SKM-1 (cell line): ENCODE results near the gene CREB3L1.

Source experiments
- DNase-seq: peaks from one replicate; lab custom pipeline; 2025; ENCODE audit not compliant: unreplicated experiment; lab: John Stamatoyannopoulos, UW

The CREB3L1 gene

DNA sequence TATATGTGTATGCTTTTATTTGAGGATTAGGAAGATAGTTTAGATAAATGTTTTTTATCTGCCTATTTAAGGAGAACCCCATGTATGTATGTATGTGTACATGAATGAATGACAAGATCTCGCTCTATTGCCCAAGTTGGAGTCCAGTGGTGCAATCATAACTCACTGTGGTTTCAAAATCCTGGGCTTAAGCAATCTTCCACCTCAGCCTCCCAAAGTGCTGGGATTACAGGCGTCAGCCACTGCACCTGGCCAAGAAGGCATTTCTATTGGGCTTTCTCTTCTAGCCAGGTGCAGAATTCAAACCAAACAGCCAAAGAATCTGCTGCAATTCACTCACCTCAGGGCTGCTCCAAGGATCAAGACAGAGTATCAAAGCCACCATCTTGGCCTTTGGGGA, 44.3 kb downstream of the CREB3L1 start:
- DNase-seq, result peak; percentile 73

DNA sequence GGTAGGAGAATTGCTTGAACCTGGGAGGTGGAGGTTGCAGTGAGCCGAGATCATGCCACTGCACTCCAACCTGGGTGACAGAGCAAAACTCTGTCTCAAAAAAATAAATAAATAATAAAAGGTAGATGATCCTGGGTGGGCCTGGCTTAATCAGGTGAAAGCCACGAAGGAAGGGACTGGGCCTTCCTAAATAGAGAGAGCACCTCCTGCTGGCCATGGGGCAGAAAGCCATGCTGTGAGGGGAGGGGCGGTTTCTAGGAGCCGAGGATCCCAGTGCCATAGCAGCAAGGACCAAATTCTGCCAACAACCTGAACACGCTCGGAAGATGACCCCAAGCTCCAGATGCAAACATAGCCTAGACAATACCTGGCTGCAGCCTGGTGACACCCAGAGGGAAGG, 45.3 kb downstream of the CREB3L1 start:
- DNase-seq, result no peak

DNA sequence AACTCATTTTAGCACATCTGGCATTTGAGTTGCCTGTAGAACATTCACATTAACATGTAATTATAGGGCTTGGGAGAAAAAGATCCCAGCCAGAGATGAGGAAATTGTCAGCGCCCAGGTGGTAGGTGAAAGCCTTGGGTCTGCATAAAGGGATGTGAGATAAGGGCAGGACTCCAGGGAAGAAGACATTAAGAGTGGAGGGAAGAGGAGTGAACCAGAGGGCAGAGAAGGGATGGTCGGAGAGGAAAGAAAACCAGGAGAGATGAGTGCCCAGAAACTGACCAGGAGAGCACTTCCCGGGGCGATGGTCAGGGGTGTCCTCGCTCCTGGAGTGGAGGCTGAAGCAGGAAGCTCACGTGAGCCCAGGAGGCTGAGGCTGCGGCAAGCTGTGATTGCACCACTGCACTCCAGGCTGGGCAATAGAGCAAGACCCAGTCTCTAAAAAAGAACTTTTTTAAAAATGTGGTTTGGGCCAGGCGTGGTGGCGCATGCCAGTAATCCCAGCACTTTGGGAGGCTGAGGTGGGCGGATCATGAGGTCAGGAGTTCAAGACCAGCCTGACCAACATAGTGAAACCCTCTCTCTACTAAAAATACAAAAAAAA, 49.5 kb downstream of the CREB3L1 start:
- no peak for DNase-seq

DNA sequence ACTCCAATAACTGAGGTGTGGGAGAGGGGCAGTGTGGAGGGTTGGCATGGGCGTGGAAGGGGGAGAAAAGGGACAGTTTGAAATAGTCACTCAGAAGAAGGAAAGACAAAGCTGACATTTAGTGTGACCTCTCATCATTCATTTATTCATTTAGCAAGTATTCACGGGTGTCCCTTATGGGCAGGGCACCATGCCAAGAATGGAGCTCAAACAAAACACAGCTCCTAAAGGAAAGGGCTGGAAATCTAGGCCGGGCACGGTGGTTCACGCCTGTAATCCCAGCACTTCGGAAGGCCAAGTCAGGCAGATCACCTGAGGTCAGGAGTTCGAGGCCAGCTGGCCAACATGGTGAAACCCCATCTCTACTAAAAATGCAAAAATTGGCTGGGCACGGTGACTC, 50.4 kb downstream of the CREB3L1 start:
- no peak for DNase-seq

DNA sequence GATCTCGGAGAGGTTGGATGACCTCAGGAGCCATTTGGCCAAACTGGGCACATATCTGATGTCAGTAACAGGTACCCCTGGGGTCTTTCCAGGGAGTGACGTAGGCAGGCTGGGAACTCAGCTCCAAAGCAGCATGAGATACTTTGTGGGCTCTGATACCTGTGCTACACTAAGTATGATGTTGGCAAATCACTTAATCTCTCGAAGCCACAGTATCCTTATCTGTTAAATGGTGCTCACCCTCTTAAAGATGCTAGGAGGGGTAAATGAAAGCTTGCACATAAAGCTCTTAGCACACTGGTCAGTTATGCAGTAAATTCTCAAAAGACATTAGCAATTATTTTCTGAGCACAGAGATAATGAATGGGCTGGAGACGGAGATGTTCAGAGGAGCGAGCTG, 52.7 kb downstream of the CREB3L1 start:
- no peak for DNase-seq

DNA sequence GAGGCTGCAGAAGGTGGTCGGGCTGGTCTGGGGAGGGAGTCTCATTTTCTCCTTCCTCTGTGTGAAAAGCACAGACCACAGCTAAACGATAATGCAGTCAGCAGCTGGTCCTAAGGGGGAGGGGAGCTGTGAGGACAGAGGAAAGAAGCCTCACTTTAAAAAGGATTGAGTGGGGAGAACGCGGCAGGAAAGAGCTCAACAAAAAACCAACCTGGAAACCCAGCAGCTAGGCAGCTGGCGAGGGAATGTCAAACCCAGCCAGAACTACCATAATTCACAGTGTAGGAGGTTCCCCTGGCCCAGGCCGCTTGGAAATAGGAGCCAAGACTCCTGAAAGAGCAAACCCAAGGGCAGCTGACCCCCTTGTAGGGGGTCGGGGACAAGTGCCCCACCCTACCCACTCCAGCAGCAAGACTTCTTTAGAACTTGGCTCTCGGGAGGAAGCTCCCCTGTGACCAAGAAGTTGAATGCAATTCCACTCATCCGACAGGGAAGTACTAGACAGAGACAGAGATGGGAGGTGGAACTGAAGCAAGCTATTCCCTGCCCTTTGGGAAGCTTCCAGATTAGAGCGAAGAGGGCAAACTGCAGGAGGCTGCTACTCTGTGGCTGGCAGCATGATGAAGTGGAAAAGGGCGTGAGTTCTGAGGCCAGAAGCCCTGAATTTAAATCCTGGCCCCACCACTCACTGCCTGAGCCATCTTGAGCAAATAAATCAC, 53.3 kb downstream of the CREB3L1 start:
- DNase-seq, result no peak

DNA sequence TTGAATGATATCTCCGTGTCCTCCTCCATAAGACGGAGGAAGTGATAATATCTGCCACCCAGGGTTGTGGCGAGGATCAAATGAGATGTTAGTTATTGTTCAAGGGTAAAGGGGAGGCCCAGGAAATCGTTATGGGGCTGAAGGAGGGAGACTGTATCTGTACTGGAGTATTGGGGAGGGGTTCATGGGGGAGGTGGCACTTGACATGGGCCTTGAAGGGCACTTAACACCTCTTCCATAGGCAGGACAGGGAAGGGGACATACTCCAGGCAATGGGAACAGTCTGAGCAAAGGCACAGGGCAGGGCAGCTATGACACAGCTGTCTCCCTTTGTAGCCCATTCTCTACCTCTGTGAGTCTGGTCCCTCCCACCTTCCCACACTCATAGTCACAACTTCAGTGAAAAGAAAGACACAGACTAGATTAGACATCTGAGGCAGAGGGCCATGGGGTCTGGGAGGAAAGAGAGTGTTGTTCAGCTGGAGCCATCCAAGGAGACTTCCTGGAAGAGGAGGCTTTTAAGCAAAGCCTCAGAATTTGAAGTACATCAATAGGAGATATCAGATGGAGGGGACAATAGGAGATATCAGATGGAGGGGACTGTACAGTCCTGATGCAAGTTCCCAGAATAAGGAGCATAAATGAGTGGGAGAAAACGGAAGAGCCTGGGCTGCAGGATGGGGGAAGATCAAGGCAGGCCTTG, 54.0 kb downstream of the CREB3L1 start:
- no peak for DNase-seq

DNA sequence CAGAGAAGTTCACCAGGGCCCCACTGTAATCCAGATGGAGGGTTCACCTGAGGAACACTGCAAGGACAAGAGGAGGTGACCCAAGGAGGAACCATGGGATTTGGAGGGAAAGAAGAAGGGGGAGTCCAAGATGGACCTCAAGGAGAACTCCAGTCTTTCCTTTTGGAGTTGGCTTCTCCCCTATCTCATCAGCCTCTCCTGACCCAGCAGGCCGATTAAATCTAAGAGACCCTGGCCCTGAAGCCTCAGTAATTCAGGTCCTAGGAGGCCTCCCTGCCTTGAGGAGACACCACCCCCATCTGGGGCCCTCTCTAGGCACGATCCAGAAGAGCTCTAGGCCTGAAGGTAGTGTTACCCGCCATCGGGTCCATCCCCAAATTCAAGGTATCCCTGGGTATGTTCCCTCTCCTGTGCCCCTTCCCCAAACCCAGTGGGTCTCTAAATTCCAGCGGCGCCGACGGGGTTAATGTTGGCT, 54.7 kb downstream of the CREB3L1 start:
- DNase-seq, result no peak

DNA sequence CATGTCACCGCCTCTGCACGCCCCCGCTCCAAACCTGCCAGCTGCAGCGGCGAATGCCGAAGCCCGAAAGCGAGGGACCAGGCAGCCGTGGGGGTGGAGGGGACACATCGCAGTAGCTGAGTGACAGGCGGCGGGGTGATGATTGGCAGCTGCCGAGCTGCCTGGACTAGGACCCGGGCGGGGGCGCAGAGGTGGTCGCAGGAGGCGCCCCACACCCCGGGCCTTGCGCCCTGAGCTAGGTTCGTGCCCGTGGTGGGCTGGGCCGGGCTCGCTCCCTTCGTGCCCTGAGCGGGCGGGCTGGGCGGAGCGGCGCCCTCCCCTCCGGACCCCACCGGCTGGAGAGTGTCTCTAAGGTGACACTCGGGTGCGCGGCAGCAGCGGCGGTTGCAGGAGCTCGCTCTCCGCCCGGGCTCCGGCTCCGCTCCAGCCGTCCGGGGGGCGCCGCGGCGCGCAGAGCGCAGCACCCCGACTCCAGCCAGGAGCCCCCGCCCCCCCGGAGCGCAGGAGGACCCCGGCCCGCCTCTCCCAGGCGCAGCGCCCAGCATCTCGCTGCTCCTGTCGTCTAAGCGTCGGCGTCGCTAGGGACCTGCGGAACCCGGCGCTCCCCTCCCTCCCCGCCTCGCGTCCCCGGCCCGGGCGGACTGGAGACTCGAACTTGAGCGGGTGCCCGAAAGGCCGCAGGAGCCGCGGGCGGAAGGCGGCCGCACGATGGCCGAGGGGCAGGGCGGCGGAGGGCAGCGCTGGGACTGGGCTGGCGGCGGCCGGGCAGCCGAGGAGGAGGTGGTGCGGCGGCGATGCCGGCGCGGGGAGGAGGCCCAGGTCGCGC, 55.3 kb downstream of the CREB3L1 start:
- no peak for DNase-seq

DNA sequence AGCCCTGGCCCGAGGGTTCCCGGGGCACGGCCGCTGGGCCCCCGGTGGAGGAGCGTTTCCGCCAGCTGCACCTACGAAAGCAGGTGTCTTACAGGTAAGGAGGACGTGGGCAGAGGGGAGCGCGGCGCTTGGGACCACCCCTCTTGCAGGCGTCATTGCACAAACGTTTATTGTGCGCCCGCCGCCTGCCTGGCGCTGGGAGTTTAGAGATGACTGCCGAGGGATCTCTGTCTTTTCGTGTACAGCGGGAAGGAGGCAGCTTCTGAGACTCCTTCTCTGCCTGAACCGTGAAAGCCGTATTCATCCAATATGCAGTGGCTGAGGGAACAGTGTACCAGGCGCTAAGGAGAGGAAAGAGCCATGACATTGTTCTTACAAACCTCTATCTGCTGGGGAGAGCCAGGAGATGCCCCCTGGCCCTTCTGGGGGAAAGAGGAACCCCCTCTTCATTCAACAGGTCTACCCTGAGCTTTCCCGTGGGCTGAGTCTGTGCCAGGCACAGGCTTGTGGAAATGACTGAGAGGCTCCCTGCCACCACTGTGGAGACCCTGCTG, 56.0 kb downstream of the CREB3L1 start:
- no peak for DNase-seq

DNA sequence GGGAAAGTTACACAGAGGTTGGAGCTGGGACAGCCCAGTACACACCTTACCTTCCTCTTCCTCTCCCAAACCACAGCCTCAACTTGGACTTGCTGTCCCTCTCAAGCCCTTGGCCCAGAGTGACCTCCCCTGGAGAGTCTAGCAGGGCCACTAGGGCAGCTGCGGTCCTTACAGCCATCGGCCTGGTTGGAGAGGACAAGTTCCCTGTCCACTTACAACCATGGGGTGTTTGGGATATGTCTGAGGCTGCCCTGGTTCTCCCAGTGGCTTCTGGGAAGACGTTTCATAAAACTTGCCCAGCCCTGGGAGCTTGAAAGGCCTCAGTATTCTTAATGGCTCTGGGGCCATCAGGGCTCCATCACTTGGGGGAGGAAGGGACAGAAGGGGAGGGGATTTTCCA, 56.7 kb downstream of the CREB3L1 start:
- DNase-seq, result no peak

DNA sequence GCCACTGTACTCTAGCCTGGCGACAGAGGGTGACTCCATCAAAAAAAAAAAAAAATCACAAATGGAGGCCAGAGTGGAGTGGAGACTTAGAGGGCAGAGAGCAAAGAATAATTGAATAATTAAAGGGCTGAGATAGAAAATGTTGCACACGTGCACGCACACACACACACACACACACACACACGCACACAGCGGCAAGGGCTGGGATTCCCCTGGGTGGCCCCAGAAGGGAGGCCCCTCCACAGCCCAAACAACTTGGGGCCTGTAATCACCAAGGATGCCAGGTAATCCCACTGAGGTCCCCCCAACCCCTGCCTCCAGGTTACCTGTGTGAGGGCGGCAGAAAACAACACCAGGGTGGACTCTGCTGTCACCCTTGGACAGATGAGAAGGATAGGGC, 57.8 kb downstream of the CREB3L1 start:
- DNase-seq, result no peak

DNA sequence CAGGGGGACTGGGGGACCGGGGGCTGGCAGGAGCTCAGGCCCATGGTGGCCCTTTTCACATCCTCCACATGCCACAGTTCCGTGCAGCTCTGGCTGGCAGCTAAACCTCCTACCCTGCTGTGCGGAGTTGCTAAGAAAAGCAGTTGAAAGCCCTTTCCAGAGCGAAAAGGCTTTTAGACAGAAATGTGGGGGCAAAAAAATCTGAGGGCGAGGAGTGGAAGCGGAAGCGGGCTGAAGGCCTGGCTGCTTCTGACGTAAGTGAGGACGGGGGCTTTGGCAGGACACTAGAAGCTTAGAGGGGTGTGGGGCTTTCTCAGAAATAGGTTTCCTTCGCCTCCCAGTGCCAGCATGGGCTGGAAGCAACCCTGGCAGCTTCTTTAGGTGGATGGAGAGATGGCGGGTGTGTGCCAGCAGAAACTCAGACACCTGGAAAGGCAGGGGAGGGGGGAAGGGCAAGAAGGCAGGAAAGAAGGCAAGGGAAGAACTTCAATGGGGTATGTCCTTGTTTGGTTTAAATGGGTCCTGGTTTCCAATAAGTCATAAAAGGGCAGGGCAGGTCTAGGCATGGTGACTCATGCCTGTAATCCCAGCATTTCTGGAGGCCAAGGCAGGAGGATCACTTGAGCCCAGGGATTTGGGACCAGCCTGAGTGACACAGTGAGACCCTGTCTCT, 58.6 kb downstream of the CREB3L1 start:
- no peak for DNase-seq

DNA sequence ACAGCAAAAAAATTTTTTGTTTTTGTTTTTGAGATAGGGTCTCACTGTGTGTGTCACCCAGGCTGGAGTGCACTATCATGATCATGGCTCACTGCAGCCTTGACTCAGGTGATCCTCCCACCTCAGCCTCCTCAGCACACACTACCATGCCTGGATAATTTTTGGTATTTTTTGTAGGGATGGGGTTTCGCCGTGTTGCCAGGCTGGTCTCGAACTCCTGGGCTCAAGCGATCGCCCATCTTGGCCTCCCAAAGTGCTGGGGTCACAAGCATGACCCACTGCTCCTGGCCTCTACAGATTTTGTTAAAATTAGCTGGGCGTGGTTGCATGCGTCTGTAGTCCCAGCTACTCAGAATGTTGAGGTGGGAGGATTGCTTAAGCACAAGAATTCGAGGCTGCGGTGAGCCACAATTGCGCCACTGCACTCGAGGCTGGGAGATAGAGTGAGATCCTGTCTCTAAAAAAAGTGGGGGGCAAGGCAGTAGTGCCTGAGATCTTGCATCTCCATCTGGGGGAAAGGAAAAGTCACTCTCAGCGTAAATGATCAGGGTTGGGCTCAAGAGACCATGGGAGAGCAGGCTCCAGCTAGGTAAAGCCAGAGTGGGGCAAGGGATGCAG, 59.2 kb downstream of the CREB3L1 start:
- DNase-seq, result peak; percentile 86

DNA sequence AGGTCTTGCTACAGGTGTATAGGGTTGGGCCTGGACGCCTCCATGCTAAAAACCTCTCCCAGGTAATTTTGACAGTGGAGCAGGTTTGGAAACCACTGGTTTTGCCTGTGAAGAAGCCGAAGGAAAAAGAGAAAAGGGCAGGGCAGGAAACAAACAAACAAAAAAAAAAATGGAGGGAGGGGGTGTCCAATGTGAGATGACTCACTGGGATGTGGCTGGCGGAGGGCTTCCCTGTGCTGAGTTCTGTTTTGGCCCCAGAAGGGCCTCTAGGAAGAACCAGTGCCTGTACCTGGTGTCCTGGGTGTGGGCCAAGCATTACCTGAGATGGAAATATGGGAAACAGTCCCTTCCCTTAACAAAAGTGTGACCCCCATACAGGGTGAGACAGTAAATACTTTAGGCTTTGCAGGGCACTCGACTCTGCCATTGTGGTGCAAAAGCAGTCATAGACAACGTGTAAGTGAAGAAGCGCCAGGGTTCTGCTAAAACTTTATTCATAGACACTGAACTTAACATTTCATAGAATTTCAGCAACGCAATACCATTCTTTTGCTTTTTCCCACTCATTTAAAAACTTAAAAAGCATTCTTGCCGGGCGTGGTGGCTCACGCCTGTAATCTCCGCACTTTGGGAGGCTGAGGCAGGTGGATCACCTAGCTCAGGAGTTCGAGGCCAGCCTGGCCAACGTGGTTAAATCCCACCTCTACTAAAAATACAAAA, 60.3 kb downstream of the CREB3L1 start:
- no peak for DNase-seq

DNA sequence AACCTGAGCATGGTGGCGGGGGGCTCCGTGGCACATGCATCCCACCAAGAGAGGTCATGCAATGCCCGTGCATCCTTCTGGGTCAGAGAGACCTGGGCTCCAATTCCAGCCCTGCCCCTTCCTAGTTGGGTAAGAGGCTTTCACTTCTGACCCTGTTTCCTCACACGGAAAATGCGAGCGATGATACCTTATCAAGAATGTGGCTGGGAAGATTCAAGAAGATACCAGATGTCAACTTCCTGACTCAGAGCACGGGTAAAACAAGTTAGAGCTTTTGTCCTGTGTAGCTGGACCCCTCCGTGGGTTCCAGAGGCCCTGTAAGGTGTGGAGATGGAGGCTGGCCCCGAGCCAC, 61.1 kb downstream of the CREB3L1 start:
- DNase-seq, result no peak

DNA sequence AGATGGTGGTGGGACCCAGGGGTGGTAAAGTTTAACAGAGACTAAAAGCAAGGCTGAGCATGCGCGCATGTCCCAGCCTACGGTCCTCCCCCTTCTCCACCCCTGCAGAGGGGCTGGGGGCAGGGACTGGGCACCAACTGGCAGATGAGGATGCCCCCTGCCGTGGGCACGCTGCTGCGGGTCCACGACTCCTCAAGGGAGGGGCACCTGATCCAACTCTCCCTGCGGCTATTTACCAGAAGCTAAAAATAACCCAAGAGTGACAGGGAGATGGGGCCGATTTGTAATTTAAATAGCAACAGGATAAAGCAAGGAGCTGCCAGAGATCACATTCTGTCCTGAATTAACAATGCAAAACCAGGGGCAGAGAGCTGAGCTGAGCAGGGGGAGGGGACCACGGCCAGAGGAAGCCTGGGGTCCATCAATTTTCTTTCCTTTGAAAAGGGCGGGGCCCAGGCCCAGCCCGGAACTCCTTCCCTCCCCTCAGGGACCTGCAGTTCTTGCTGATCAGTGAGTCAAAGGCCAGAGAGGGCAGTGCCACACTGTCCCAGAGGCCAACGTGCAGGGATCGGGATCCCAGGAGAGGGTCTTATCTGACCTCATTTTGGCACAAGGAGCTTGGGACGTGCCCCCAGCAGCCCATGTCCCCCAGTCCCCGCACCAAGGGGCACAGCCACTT, 61.7 kb downstream of the CREB3L1 start:
- DNase-seq, result no peak

DNA sequence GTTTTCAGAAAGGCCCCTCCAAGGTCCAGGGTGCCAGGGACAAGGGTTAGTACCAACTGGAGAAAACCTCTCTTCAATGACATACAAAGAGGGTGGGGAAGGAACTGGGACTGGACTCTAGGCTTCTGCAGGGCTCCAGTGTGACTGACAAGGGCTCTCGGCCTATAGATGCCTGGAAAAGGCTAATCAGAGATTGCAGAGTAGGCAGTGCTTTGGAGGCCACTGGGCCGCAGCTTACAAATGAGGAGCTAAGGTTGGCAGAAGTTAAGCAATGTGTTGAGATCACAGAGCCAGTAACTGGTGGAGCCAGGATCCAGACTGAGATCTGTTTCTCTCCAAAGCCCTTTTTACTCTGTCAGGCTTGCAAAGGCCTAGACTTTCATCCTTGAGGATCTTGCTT, 62.4 kb downstream of the CREB3L1 start:
- DNase-seq, result peak; percentile 71

DNA sequence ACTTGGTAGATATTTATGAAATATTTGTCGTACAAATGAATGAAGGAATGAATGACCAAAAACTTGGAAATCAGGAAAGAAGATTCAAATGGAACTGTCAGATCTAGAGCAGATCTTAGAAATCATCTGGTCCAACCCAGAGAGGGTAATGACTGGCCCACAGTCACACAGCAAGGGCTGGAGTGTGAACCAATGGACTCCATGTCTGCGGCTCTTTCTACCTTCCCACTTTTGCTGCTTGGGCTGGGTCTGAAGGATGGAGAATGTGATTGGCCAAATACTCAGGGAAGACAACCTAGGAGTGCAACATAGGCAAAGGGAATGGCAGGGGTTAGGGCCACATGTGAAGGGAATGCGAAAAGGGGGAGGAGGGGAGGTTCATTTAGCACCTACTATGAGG, 64.0 kb downstream of the CREB3L1 start:
- no peak for DNase-seq
